SJCRH30 (cell line): ENCODE data around the gene GPC1. TPM values are rescaled to one million over a fixed set of nuclear protein-coding genes. Genes with fewer than 3 reads are reported as not detected.
A peak's percentile ranks its signal among the peaks of the same experiment; 100 is the strongest.

Source experiments
- DNase-seq, 2 experiments: peaks; one replicate each; pipeline ENCODE4 v3.0.0-alpha.2; 2015 to 2020
- H3K27ac ChIP-seq: fragments of 250-450 bp; sonication (Bioruptor Pico); 2 replicates; pipeline ENCODE4 v1.5.1; 2020; ENCODE audit warnings: mild to moderate bottlenecking, moderate library complexity
- H3K27me3 ChIP-seq: fragments of 250-450 bp; sonication (Bioruptor Pico); 2 replicates; pipeline ENCODE4 v1.5.1; 2020; ENCODE audit warnings: mild to moderate bottlenecking, moderate library complexity
- H3K36me3 ChIP-seq: fragments of 250-450 bp; sonication (Bioruptor Pico); 2 replicates; pipeline ENCODE4 v1.5.1; 2020; ENCODE audit warnings: mild to moderate bottlenecking, moderate library complexity
- H3K4me1 ChIP-seq: fragments of 250-450 bp; sonication (Bioruptor Pico); 2 replicates; pipeline ENCODE4 v1.5.1; 2020; ENCODE audit warnings: mild to moderate bottlenecking, moderate library complexity
- H3K4me3 ChIP-seq: fragments of 250-450 bp; sonication (Bioruptor Pico); 2 replicates; pipeline ENCODE4 v1.5.1; 2020; ENCODE audit warnings: mild to moderate bottlenecking, moderate library complexity
- H3K9me3 ChIP-seq: fragments of 250-450 bp; sonication (Bioruptor Pico); replicated peaks from 2 replicates; pipeline ENCODE4 v1.5.1; 2020; ENCODE audit warnings: mild to moderate bottlenecking, moderate library complexity
- total RNA-seq: library from RNA; depleted of rRNA; stranded (reverse); fragments of >200 nt; shearing (Covaris generic); gene quantifications from 2 replicates; pipeline ENCODE4 v1.2.3, GENCODE V29; 2014

Gene GPC1
- total RNA-seq, 1 experiment from 2014 or later, result 78.1 TPM

DNA sequence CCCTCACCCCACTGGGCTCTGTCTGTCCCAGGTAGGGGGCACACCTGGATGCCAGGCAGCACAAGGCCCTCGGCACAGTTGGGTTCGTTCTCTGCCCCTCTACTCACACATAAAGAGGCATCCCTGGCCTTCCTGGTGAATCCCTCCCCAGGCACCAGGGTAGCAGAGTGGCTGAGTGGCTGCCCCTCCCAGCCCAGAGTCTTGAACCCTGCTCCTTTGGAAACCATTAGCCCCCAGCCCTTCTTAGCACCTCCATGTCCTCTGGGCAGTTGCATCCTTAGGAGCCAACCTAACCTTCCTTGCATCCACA, 2.0 kb downstream of the GPC1 start:
- H3K36me3 ChIP-seq, result no peaks in the 10 kb centered on the region
- no peak overlapping the region for H3K27ac ChIP-seq
- H3K9me3 ChIP-seq, result no peaks in the 10 kb centered on the region
- H3K27me3 ChIP-seq, result no peaks in the 10 kb centered on the region
- DNase-seq, result no peak
- H3K4me1 ChIP-seq, result peaks cover 29% of the 10 kb centered on the region
- peak overlapping the region; percentile 82; the same call in 1 of the 2 replicates for H3K4me3 ChIP-seq

DNA sequence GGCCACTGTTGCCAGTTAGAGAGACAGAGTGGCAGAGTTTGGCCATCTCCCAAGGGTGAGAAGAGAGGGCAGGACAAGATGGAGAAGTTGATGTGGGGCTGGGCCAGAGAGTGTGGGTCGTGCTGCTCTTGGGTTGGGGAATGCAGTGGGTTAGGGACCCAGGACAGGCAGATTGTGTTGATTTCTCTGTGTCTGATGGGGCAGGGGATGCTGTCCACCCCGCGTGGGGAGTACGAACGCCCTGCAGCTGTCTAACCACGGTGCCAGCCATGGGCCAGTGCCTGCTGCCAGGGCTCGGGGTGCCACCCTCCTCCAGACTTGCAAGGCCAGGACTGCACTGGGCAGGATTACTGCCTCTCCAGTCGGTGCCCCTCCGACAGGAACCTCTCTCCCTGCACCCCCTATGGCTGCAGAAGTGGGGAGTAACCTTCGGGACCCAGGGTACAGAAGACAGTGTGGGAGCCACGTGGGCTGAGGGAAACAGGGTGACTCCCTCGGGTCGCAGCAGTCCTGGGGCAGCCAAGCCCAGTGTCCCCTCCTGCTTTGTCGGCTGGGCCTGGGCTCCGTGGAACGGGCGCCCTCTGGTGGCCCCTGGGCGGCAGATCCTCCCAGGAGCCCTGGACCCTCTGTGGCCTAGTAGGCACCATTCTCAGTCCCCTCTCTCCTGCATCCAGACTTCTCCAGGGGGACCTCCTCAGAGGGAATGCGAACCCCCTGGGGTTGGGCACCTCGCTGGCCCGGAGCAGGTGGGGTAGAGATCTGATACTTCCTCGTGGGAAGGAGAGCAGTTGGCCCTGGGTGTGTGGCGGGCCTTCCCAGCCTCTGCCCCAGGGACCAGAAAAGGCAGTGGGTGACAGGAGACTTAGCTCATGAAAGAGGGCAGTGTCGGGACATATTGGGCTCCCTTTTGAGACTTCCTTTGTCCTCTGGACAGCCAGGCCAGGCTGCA, 2.7 kb downstream of the GPC1 start:
- Histone ChIP-seq H3K4me3 (no peak overlapping the region), H3K27me3 (no peaks in the 10 kb centered on the region), H3K27ac (no peak overlapping the region), H3K9me3 (no peaks in the 10 kb centered on the region), H3K4me1 (peaks cover 35% of the 10 kb centered on the region), H3K36me3 (no peaks in the 10 kb centered on the region)
- peak; percentile 72 to 89 for DNase-seq

DNA sequence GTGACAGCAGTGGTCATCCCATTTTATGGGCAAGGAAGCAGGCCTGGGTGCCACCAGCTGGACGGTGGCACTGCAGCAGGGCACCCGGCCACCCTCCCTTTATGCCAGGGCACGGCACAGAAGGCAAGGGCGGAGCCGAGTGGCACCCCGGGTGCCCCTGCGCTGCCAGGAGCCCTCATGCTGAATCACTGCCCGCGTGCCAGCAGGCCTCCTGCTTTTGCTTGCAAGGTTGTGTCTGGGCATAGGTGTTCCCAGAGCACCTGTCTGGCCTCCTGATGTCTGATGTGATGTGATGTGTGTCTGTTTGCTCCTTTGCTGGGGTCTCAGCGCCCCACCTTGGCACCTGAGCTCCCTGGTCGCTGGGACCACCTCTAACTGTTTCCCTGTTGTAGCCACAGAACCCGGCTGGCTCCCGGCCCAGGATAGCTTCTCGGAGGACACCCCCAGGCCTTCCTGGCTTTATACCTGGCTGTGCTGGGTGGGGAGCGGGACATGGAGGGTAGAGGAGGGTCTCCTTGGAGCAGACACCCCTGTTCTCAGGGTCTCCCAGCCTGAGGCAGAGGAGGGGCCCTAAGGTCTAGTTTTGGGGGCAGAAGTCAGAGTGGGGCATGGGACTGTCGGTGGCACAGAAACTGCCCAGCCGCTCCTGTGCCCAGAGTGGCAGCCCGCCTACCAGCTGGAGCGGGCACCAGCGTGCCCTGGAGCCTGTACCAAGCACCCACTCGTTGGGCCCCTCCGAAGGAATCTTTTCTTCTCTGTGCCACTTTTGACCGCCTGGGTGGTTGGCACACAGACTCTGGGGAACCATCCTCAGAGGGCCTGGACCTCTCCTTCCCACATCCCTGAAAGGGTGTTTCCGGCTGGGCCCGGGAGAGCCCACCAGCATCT, 3.6 kb downstream of the GPC1 start:
- no peak for DNase-seq
- Histone ChIP-seq H3K36me3 (no peaks in the 10 kb centered on the region), H3K27ac (no peak overlapping the region), H3K4me1 (peaks cover 37% of the 10 kb centered on the region), H3K27me3 (no peaks in the 10 kb centered on the region), H3K4me3 (no peak overlapping the region), H3K9me3 (no peaks in the 10 kb centered on the region)

DNA sequence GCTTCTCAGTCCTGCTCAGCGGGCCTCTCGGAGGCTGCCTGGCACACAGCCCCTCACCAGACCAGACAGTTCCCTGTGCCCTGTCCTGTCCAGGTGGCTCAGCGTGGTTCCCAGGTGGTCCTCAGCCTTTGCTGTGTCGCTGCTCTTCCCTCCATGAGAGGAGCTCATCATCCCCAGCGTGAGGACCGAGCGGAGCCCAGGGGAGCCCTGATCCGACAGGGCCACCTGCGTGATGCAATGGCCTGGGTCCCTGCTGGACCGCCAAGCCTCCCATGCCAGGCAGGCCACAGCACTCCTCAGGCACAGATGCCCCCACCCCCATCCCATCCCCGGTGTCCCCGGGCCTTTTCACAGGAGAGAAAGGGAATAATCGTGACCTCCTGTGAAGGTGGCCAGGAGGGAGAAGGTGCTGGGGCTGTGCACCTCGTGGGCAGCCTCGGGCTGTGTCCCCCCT, 4.3 kb downstream of the GPC1 start:
- Histone ChIP-seq H3K4me1 (peaks cover 35% of the 10 kb centered on the region), H3K9me3 (no peaks in the 10 kb centered on the region), H3K27me3 (no peaks in the 10 kb centered on the region), H3K4me3 (no peak overlapping the region), H3K27ac (no peak overlapping the region), H3K36me3 (peaks cover 2% of the 10 kb centered on the region)
- no peak for DNase-seq

DNA sequence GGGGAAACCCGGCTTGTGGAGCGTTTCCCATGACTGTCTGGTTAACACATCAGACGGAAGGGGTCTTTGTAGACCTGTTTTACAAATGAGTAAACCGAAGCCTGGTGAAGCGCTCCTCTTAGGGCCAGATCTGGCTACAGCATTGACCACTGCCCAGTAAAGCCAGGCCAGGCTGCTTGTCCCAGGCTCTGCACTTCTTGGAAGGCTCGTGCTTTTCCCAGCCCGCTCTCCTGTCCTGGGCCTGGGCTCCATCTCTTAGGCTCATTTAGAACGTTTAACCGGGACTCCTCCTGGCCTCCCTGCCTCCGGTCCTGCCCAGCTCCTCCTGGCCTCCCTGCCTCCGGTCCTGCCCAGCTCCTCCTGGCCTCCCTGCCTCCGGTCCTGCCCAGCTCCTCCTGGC, 4.8 kb downstream of the GPC1 start:
- Histone ChIP-seq H3K4me3 (no peak overlapping the region), H3K4me1 (peaks cover 35% of the 10 kb centered on the region), H3K27ac (no peak overlapping the region), H3K27me3 (no peaks in the 10 kb centered on the region), H3K36me3 (peaks cover 7% of the 10 kb centered on the region), H3K9me3 (no peaks in the 10 kb centered on the region)
- no peak for DNase-seq

DNA sequence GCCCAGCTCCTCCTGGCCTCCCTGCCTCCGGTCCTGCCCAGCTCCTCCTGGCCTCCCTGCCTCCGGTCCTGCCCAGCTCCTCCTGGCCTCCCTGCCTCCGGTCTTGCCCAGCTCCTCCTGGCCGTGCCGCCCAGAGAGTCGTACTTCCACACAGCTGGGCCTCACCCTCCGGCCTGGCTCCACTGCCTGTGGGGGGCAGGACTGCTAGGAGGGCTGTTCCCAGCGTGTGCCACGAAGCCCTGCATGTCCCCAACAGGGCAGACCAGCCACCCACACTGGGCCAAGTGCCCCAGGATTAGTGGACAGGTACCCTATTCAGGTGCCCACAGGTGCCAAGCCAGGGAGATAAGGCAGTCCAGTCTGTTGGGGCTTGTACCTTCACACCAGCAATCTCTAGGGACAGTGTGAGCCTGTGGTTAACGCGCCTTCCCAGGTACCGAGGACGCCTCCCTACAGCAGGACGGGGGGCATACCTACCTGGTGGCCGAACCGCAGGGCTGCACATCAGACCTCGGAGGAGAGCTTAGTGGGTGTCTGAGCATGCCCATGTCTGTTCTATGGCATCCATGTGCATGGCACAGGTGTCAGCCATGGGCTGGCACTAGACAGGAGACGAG, 5.3 kb downstream of the GPC1 start:
- Histone ChIP-seq H3K4me1 (peaks cover 35% of the 10 kb centered on the region), H3K36me3 (peaks cover 13% of the 10 kb centered on the region)
- DNase-seq, result no peak

DNA sequence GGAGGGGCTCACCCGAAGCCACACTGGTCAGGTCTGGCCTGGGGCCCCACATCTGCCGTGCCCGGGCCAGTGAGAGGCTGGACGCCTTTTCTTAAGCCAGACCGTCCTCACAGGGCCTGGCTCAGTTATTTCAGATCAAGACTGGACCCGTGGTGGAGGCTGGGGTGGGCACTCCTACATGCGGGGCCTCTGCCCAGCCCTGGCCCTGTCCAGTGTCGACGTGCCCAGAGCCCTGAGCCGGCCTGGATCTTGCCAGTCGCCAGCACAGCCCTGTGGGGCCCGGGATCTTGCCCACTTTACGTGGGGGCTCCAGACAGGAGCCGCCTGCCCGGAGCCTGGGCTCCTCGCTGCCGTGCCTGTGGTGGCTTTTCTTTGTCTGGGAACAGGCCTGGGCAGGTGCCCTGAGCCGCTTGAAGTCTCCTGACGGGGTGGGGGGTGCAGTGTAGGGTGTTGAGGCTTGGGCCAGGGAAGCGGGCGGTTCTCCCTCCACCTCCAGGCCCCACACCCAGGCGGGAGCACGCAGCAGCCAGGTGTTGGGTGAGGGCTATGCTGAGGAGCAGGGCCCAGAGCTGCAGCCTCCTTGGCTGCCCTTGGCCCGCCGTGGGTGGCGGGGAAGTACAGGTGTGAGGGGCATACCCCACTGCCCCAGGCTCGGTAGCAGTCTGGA, 6.0 kb downstream of the GPC1 start:
- H3K4me1 ChIP-seq, result peaks cover 35% of the 10 kb centered on the region

More for the DNA sequence above, 5.3 kb downstream of the GPC1 start:
- no peak overlapping the region for H3K27ac ChIP-seq
- no peaks in the 10 kb centered on the region for H3K27me3 ChIP-seq
- H3K9me3 ChIP-seq, result no peaks in the 10 kb centered on the region
- no peak overlapping the region for H3K4me3 ChIP-seq

DNA sequence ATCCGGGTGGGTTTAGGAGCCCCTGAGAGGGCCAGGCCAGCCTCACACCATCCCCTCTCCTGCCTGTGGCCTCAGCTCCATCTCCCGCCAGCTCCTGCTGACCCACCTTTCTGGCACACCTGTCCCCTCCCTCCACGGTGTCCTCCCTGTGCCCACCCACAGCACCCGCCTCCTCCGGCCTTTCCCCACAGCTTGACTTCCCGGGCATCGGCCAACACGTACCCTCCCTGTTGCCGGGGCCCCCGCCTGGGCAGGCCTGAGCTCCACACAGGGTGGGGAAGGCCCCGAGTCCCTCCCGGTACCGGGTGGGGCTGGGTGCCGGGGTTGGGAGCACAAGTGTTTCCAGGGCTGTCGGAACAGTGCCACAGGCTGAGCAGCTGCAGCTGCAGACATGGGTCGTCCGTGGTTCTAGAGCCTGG, 6.5 kb downstream of the GPC1 start:
- peaks cover 30% of the 10 kb centered on the region for H3K4me1 ChIP-seq

More for the DNA sequence above, 6.0 kb downstream of the GPC1 start:
- Histone ChIP-seq H3K27me3 (no peaks in the 10 kb centered on the region), H3K9me3 (no peaks in the 10 kb centered on the region), H3K27ac (no peak overlapping the region), H3K4me3 (no peak overlapping the region), H3K36me3 (peaks cover 20% of the 10 kb centered on the region)
- DNase-seq, result no peak

DNA sequence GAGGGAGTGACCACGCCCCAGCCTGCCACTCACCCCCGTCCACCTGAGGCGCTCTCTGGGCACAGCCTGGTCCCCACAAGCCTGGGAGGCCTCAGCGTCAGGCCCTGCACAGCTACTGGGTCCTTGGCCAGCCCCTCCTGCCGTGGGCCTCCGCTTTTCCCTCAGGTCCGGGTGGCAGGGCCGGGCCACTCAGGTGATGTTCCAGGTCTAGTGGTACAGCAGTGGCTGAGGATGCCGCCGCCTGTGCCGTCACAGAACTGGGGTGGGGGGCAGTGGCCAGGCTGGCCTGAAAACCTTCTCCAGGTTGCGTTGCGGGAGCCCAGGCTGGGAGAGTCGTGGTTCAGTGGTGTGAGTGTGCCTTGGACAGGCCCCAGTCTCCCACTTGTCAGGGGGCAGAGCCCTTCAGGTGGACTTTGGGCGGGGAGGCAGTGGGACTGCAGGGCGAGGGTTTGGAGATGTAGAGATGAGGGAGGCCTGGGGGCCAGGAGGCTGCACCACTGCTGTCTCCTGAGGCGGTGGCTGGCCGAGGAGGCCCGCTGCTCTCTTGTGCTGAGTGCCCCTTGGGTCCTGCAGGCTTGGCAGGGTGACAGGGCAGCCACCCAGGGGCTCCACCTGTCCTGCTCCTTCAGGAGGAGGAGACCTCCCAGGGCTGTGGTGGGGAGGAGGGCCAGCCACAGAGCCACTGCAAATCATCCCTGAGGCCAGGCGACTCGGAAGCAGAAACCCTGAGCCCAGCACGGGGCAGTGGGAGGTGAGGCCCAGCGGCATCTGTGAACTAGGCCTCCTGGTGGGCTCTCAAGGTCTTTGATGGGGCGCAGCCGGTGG, 7.6 kb downstream of the GPC1 start:
- no peak overlapping the region for H3K4me3 ChIP-seq
- H3K36me3 ChIP-seq, result peaks cover 21% of the 10 kb centered on the region
- H3K4me1 ChIP-seq, result peaks cover 22% of the 10 kb centered on the region
- H3K27ac ChIP-seq, result peak overlapping the region; percentile 12; the same call in 1 of the 2 replicates
- DNase-seq, result peak; percentile 86 to 91
- no peaks in the 10 kb centered on the region for H3K9me3 ChIP-seq
- no peaks in the 10 kb centered on the region for H3K27me3 ChIP-seq

More for the DNA sequence above, 6.5 kb downstream of the GPC1 start:
- H3K9me3 ChIP-seq, result no peaks in the 10 kb centered on the region
- H3K27me3 ChIP-seq, result no peaks in the 10 kb centered on the region
- no peak overlapping the region for H3K4me3 ChIP-seq
- no peak for DNase-seq
- peaks cover 21% of the 10 kb centered on the region for H3K36me3 ChIP-seq
- no peak overlapping the region for H3K27ac ChIP-seq

DNA sequence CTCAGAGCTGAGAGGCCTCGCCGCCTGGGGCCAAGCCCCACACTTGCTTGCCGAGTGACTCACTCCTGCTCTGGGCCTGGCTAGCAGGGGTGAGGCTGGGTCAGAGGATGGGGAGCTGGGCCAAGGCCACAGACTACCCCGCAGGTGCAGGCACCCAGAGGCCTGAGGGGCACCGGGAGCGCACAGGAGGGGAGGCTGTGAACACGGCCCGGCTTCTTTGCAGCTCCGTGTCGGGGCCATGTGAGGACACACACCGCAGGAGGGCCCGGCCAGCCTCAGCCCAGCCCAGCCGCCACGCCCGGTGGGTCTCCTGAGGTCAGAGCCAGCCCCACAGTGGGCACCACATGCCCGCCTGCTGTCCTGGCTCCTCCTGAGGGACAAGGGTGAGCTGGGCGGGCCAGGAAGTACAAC, 8.4 kb downstream of the GPC1 start:
- no peaks in the 10 kb centered on the region for H3K27me3 ChIP-seq
- H3K27ac ChIP-seq, result peak overlapping the region; percentile 2; the same call in 1 of the 2 replicates
- H3K4me3 ChIP-seq, result no peak overlapping the region
- H3K36me3 ChIP-seq, result peaks cover 21% of the 10 kb centered on the region
- H3K9me3 ChIP-seq, result no peaks in the 10 kb centered on the region
- peaks cover 21% of the 10 kb centered on the region for H3K4me1 ChIP-seq
- DNase-seq, result no peak

DNA sequence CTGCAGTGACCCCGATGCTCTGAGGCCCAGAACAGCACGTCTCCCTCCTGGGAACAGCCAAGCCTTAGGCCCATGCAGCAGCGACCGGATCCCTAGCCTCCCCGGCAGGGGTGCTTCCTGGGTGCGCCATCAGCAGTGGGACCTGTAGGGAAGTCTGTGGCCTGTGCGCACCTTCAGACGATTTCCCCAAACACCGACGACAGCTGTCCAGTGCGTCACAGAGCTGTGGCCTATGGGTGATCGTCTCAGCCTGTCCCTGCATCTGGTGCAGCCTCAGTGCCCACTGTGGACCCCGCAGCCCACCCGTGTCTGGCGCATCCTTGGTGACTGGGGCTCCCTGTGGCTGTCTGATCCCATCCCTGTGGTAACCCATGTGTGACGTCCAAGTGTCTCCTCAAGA, 9.0 kb downstream of the GPC1 start:
- Histone ChIP-seq H3K4me3 (no peak overlapping the region), H3K4me1 (peaks cover 21% of the 10 kb centered on the region), H3K27me3 (no peaks in the 10 kb centered on the region), H3K36me3 (peaks cover 21% of the 10 kb centered on the region), H3K9me3 (no peaks in the 10 kb centered on the region), H3K27ac (no peak overlapping the region)
- DNase-seq, result no peak

DNA sequence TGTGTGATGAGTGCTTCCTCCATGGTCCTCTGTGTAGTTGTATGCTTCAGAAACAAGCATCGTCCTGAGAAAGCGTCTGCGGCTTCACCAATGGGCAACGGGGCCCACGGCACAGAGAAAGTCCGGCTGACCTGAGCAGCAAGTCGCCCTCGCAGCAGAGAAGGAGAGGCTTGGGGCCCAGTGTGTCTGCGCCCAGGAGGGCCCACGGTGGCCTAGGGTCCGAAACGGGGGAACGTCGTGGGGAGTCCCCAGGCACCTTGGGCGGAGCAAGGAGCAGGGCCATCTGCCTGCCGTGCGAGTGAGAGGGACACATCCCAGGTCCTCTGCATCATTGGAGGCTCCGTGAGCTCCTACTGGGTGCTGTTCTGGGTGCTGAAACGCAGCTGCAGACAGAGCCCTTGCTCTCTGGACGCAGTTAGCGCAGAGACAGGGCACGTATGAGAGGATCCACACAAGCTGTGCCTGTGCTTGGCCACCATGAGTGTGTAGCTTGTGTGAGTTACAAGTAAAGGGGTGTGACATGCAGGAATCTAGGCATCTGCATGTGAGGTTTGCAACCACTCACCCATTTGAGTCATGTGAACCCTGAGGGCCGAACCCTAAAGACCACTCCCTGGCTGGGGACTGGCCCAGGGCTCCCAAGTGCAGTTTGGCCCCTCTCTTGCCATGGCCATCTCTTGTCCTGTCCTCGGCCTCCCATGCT, 10.6 kb downstream of the GPC1 start:
- peaks cover 21% of the 10 kb centered on the region for H3K36me3 ChIP-seq
- no peak overlapping the region for H3K4me3 ChIP-seq
- no peaks in the 10 kb centered on the region for H3K27me3 ChIP-seq
- no peak overlapping the region for H3K27ac ChIP-seq
- H3K4me1 ChIP-seq, result peaks cover 36% of the 10 kb centered on the region
- H3K9me3 ChIP-seq, result no peaks in the 10 kb centered on the region
- no peak for DNase-seq

DNA sequence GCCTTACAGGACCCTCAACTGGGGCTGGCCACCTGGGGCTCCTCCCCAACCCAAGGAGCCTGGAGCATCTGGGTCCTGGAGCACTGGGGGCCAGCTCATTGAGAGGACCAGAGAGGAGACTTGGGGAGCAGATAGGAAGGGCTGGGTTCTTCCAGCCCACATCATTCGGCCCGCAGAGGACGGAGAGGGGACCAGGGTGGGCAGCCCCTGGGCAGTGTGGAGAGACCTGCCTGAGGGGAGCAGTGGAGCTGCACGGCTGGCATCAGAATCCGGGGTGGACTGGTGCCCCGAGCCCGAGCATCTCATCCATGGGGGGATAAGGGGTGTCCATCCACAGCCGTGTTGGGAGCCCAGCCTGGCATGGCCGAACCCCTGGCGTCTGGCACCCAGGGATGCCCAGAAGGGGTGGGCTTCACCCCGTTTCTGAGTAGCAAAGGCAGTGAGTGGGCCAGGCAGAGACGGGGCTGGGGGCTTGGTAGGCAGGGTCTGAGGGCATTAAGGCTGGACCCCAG, 11.3 kb downstream of the GPC1 start:
- Histone ChIP-seq H3K27me3 (no peaks in the 10 kb centered on the region), H3K9me3 (no peaks in the 10 kb centered on the region), H3K36me3 (peaks cover 21% of the 10 kb centered on the region), H3K4me3 (no peak overlapping the region), H3K27ac (no peak overlapping the region), H3K4me1 (peaks cover 36% of the 10 kb centered on the region)
- DNase-seq, result no peak
